NCI-H2029 (cell line): Measurements from ENCODE around the gene SLC17A9.

Experiments used
- DNase-seq: peaks from one replicate; lab custom pipeline; 2025; lab: John Stamatoyannopoulos, UW

Gene SLC17A9

GRCh38 chr20:62938105-62938888 lies 14.2 kb upstream of the SLC17A9 start, which contains the start of gene GID8:
Gene GID8, plus strand, starts transcription at chr20:62938147. Its CDS starts 3,356 bp downstream, at chr20:62941503.
- no peak for DNase-seq

- DNase-seq: no peak
Measured at GRCh38 chr20:62940875-62941274, 11.6 kb upstream of the SLC17A9 start.

- no peak for DNase-seq
Measured at GRCh38 chr20:62941792-62942191, 10.7 kb upstream of the SLC17A9 start.

GRCh38 chr20:62942456-62942855 lies 10.1 kb upstream of the SLC17A9 start:
- DNase-seq: no peak

GRCh38 chr20:62943396-62943795 lies 9.1 kb upstream of the SLC17A9 start:
- no peak for DNase-seq

- no peak for DNase-seq
Measured at GRCh38 chr20:62944184-62944583, 8.3 kb upstream of the SLC17A9 start.

GRCh38 chr20:62944746-62945145 lies 7.8 kb upstream of the SLC17A9 start:
- DNase-seq: no peak

GRCh38 chr20:62945771-62946339 lies 6.7 kb upstream of the SLC17A9 start:
- no peak for DNase-seq

- no peak for DNase-seq
Measured at GRCh38 chr20:62946918-62947317, 5.6 kb upstream of the SLC17A9 start.

- no peak for DNase-seq
Measured at GRCh38 chr20:62947532-62948300, 4.8 kb upstream of the SLC17A9 start.

GRCh38 chr20:62949153-62949821 lies 3.2 kb upstream of the SLC17A9 start:
- DNase-seq: no peak

GRCh38 chr20:62949962-62950361 lies 2.5 kb upstream of the SLC17A9 start:
- DNase-seq: no peak

- DNase-seq: no peak
Measured at GRCh38 chr20:62950741-62951140, 1.8 kb upstream of the SLC17A9 start.

GRCh38 chr20:62951143-62951895 lies 1.2 kb upstream of the SLC17A9 start:
- no peak for DNase-seq

GRCh38 chr20:62951896-62952372 lies 575 bp upstream of the SLC17A9 start:
- no peak for DNase-seq

- no peak for DNase-seq
Measured at GRCh38 chr20:62952968-62953838, 694 bp downstream of the SLC17A9 start.

GRCh38 chr20:62953839-62954703 lies 1.6 kb downstream of the SLC17A9 start:
- DNase-seq: peak; percentile 19

GRCh38 chr20:62955519-62956386 lies 3.2 kb downstream of the SLC17A9 start:
- no peak for DNase-seq
